ENCODE data around the gene USP5.

Gene USP5

DNA sequence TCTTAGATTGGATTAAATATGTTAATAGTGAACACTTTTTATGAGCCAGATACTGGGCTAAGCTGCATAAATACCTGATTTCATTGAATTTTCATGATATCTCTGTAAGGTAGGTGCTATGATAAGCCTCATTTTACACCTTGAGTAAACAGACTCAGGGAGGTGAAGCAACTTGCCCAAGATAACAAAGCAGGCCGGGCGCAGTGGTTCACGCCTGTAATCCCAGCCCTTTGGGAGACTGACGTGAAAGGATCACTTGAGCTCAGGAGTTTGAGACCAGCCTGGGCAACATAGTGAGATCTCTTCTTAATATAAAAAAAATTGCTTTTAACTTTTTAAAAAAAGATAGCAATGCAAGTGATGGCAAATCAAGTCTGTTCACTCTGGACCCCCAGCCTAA is 9.9 kb upstream of the USP5 start:
- peaks cover 50% of the 10 kb centered on the region for H3K36me3 ChIP-seq (ENCODE audit: control insufficient read depth, insufficient read depth, low read length)
- no peak overlapping the region for H3K27ac ChIP-seq (ENCODE audit: low read length)
- no peak for DNase-seq (ENCODE audit: low read depth, low spot score)
- no peak overlapping the region for H3K4me3 ChIP-seq (ENCODE audit: low read length)
- H3K27me3 ChIP-seq (ENCODE audit: control insufficient read depth, insufficient read depth, low read length), result no peaks in the 10 kb centered on the region
- no CpG with 5 or more reads among the region's 4 CpGs for WGBS (ENCODE audit: insufficient coverage, insufficient read length)
- H3K4me1 ChIP-seq (ENCODE audit: control insufficient read depth, insufficient read depth, low read length), result 0 out of 2 replicates have a peak, but pooled peaks cover 1% of the 10 kb centered on the region
- H3K9me3 ChIP-seq (ENCODE audit: control insufficient read depth, insufficient read depth, low read length), result no peaks in the 10 kb centered on the region

DNA sequence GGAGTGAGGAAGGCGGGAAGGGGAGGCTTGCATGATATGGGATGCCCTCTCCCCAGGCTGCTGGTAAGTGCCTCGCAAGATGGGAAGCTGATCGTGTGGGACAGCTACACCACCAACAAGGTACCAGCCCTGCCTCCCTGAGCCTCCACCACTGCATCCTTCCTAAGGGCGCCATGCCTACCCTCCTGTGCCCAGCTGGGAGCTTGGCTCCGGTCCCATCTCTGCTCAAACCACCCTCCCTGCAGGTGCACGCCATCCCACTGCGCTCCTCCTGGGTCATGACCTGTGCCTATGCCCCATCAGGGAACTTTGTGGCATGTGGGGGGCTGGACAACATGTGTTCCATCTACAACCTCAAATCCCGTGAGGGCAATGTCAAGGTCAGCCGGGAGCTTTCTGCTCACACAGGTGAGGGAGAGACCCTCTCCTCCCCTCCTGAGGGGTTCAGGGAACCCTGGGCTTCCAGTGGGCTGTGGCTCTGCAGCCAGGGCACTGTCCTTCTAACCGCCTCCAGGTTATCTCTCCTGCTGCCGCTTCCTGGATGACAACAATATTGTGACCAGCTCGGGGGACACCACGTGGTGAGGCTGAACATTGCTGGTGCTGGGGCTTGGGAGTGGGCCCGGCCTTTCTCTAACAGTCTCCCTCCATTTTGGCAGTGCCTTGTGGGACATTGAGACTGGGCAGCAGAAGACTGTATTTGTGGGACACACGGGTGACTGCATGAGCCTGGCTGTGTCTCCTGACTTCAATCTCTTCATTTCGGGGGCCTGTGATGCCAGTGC is 8.6 kb upstream of the USP5 start:
- Histone ChIP-seq H3K9me3 (ENCODE audit: control insufficient read depth, insufficient read depth, low read length) (no peaks in the 10 kb centered on the region), H3K4me3 (ENCODE audit: low read length) (no peak overlapping the region), H3K4me1 (ENCODE audit: control insufficient read depth, insufficient read depth, low read length) (0 out of 2 replicates have a peak, but pooled peaks cover 1% of the 10 kb centered on the region), H3K27me3 (ENCODE audit: control insufficient read depth, insufficient read depth, low read length) (no peaks in the 10 kb centered on the region), H3K36me3 (ENCODE audit: control insufficient read depth, insufficient read depth, low read length) (peaks cover 38% of the 10 kb centered on the region), H3K27ac (ENCODE audit: low read length) (no peak overlapping the region)
- DNase-seq (ENCODE audit: low read depth, low spot score), result no peak
- WGBS (ENCODE audit: insufficient coverage, insufficient read length), result no CpG with 5 or more reads among the region's 16 CpGs

DNA sequence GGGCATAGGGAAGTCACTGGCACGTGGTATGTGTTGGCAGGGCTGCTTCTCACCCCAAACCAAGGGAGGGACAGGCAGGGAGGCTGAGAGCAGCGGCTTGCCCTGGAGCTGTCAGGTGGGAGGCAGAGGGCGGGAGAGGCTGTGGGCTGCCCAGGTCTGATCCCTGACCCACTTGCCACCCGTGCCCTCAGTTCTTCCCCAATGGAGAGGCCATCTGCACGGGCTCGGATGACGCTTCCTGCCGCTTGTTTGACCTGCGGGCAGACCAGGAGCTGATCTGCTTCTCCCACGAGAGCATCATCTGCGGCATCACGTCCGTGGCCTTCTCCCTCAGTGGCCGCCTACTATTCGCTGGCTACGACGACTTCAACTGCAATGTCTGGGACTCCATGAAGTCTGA is 6.6 kb upstream of the USP5 start:
- Histone ChIP-seq H3K4me1 (ENCODE audit: control insufficient read depth, insufficient read depth, low read length) (0 out of 2 replicates have a peak, but pooled peaks cover 1% of the 10 kb centered on the region), H3K9me3 (ENCODE audit: control insufficient read depth, insufficient read depth, low read length) (no peaks in the 10 kb centered on the region), H3K27me3 (ENCODE audit: control insufficient read depth, insufficient read depth, low read length) (no peaks in the 10 kb centered on the region), H3K36me3 (ENCODE audit: control insufficient read depth, insufficient read depth, low read length) (peaks cover 34% of the 10 kb centered on the region), H3K4me3 (ENCODE audit: low read length) (no peak overlapping the region), H3K27ac (ENCODE audit: low read length) (no peak overlapping the region)
- no CpG with 5 or more reads among the region's 17 CpGs for WGBS (ENCODE audit: insufficient coverage, insufficient read length)
- no peak for DNase-seq (ENCODE audit: low read depth, low spot score)

DNA sequence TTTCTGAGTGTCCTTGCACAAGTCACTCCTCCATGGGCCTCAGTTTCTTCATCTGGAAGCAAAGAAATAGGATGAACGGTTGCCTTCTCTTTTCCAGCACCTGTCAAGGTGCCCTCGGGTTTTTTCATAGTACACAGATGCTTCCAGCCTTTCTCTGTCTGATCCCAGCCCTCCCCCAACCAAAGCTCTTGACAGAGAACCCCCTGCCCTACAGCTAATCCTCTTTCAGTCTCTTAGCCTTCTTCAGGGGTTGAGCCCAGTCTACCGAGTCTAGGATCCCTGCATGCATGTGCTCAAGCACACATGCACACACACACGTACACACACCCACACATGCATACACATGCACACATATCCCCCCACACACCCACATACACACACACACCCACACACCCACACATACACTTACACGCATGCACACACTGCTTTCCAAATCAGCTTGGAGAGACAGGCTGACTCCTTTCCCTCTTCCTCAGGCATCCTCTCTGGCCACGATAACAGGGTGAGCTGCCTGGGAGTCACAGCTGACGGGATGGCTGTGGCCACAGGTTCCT is 5.6 kb upstream of the USP5 start:
- H3K27me3 ChIP-seq (ENCODE audit: control insufficient read depth, insufficient read depth, low read length), result no peaks in the 10 kb centered on the region
- H3K27ac ChIP-seq (ENCODE audit: low read length), result no peak overlapping the region
- no peak for DNase-seq (ENCODE audit: low read depth, low spot score)
- H3K36me3 ChIP-seq (ENCODE audit: control insufficient read depth, insufficient read depth, low read length), result peaks cover 34% of the 10 kb centered on the region; the same call in 1 of the 2 replicates
- 0 out of 2 replicates have a peak, but pooled peaks cover 1% of the 10 kb centered on the region for H3K4me1 ChIP-seq (ENCODE audit: control insufficient read depth, insufficient read depth, low read length)
- no peaks in the 10 kb centered on the region for H3K9me3 ChIP-seq (ENCODE audit: control insufficient read depth, insufficient read depth, low read length)
- 100% methylated on average over 1 of the region's 7 CpGs for WGBS (ENCODE audit: insufficient coverage, insufficient read length)
- H3K4me3 ChIP-seq (ENCODE audit: low read length), result no peak overlapping the region

DNA sequence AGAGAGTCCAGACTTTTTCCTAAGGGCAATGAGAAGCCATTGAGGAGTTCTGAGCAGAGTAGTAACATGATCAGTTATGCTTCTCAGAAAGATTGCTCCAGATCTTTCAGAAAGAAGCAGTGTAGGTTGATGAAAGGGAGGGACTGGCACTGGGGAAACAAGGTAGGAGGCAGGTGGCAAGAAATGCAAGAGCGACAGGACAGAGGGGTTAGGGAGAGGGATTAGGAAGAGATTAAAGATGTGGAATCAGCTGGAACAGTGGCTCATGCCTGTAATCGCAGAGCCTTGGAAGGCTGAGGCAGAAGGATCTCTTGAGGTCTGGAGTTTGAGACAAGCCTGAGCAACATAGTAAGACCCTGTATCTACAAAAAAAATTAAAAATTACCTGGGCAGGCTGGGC is 4.3 kb upstream of the USP5 start:
- Histone ChIP-seq H3K4me3 (ENCODE audit: low read length) (no peak overlapping the region), H3K4me1 (ENCODE audit: control insufficient read depth, insufficient read depth, low read length) (0 out of 2 replicates have a peak, but pooled peaks cover 1% of the 10 kb centered on the region), H3K27ac (ENCODE audit: low read length) (no peak overlapping the region), H3K27me3 (ENCODE audit: control insufficient read depth, insufficient read depth, low read length) (no peaks in the 10 kb centered on the region), H3K36me3 (ENCODE audit: control insufficient read depth, insufficient read depth, low read length) (peaks cover 34% of the 10 kb centered on the region; the same call in 1 of the 2 replicates), H3K9me3 (ENCODE audit: control insufficient read depth, insufficient read depth, low read length) (no peaks in the 10 kb centered on the region)
- no CpG with 5 or more reads among the region's 2 CpGs for WGBS (ENCODE audit: insufficient coverage, insufficient read length)
- DNase-seq (ENCODE audit: low read depth, low spot score), result no peak

DNA sequence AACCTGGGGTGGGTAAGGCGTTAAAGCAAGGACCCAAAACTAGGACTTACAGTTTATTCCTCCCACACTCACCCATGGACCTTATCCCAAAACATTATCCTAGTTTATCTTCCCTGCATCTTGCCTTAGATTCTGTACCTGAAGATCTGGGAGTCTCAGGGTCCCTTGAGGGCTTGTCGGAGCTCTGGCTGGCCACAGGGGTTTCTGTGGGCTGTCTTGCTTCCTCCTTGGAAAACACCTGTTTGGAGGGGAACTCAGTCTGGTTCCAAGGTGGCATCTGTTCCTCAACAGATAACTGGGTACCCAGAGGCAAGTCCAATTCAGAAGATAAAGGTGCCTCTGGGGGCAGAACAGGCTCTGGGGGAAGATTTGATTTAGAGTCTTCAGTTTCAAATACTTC is 2.5 kb upstream of the USP5 start:
- no peaks in the 10 kb centered on the region for H3K9me3 ChIP-seq (ENCODE audit: control insufficient read depth, insufficient read depth, low read length)
- no peak overlapping the region for H3K27ac ChIP-seq (ENCODE audit: low read length)
- peaks cover 2% of the 10 kb centered on the region; the same call in 1 of the 2 replicates for H3K4me1 ChIP-seq (ENCODE audit: control insufficient read depth, insufficient read depth, low read length)
- H3K4me3 ChIP-seq (ENCODE audit: low read length), result no peak overlapping the region
- no peak for DNase-seq (ENCODE audit: low read depth, low spot score)
- H3K36me3 ChIP-seq (ENCODE audit: control insufficient read depth, insufficient read depth, low read length), result peaks cover 24% of the 10 kb centered on the region; the same call in 1 of the 2 replicates
- H3K27me3 ChIP-seq (ENCODE audit: control insufficient read depth, insufficient read depth, low read length), result no peaks in the 10 kb centered on the region
- no CpG with 5 or more reads among the region's 2 CpGs for WGBS (ENCODE audit: insufficient coverage, insufficient read length)

DNA sequence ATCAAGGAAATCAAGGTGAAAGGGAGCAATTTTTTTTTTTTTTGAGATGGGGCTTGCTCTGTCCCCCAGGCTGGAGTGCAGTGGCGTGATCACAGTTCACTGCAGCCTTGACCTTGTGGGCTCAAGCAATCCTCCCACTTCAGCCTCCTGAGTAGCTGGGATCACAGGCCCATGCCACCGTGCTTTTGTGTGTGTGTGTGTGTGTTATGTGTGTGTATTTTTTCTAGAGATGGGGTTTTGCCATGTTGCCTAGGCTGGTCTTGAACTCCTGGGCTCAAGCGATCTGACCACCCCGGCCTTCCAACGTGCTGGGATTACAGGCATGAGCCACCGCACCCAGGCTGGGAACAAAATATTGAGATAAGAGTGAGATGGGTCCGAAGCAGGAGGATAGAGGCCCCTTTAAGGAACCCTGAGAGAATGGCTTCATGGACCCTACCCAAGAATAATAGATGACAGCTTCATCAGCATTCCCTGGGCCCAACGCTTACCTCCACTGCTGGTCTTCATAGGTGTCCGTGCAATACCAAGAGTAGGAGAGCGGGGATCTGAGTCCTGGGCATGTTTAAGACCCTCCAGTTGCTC is 1.9 kb upstream of the USP5 start:
- H3K36me3 ChIP-seq (ENCODE audit: control insufficient read depth, insufficient read depth, low read length), result peaks cover 21% of the 10 kb centered on the region; the same call in 1 of the 2 replicates
- peak overlapping the region; percentile 83; the same call in 1 of the 2 replicates for H3K4me3 ChIP-seq (ENCODE audit: low read length)
- no peaks in the 10 kb centered on the region for H3K9me3 ChIP-seq (ENCODE audit: control insufficient read depth, insufficient read depth, low read length)
- no CpG with 5 or more reads among the region's 10 CpGs for WGBS (ENCODE audit: insufficient coverage, insufficient read length)
- H3K27me3 ChIP-seq (ENCODE audit: control insufficient read depth, insufficient read depth, low read length), result no peaks in the 10 kb centered on the region
- peaks cover 2% of the 10 kb centered on the region; the same call in 1 of the 2 replicates for H3K4me1 ChIP-seq (ENCODE audit: control insufficient read depth, insufficient read depth, low read length)
- no peak for DNase-seq (ENCODE audit: low read depth, low spot score)
- H3K27ac ChIP-seq (ENCODE audit: low read length), result no peak overlapping the region

DNA sequence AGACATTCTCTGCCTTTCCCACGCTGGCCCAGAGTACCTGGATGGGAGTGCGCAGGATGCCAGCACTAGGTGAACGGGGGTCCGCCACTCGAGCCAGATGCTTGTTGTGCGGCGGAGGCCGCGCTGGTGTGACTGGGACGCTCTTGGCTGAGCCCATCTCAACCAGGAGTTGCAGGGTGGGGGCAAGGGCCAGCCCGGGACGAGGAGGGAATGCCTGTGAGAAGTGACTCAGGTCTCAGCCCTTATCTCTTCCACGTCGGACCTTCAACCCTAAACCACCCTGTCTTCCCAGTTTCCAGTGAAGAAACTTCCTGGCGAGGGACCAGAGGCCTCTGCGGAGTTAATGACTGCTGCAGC is 1.2 kb upstream of the USP5 start:
- no peak for DNase-seq (ENCODE audit: low read depth, low spot score)
- Histone ChIP-seq H3K27me3 (ENCODE audit: control insufficient read depth, insufficient read depth, low read length) (no peaks in the 10 kb centered on the region), H3K27ac (ENCODE audit: low read length) (no peak overlapping the region), H3K36me3 (ENCODE audit: control insufficient read depth, insufficient read depth, low read length) (peaks cover 19% of the 10 kb centered on the region; the same call in 1 of the 2 replicates), H3K4me1 (ENCODE audit: control insufficient read depth, insufficient read depth, low read length) (peaks cover 2% of the 10 kb centered on the region; the same call in 1 of the 2 replicates), H3K9me3 (ENCODE audit: control insufficient read depth, insufficient read depth, low read length) (no peaks in the 10 kb centered on the region), H3K4me3 (ENCODE audit: low read length) (peak overlapping the region; percentile 83; the same call in 1 of the 2 replicates)
- WGBS (ENCODE audit: insufficient coverage, insufficient read length), result no CpG with 5 or more reads among the region's 16 CpGs

DNA sequence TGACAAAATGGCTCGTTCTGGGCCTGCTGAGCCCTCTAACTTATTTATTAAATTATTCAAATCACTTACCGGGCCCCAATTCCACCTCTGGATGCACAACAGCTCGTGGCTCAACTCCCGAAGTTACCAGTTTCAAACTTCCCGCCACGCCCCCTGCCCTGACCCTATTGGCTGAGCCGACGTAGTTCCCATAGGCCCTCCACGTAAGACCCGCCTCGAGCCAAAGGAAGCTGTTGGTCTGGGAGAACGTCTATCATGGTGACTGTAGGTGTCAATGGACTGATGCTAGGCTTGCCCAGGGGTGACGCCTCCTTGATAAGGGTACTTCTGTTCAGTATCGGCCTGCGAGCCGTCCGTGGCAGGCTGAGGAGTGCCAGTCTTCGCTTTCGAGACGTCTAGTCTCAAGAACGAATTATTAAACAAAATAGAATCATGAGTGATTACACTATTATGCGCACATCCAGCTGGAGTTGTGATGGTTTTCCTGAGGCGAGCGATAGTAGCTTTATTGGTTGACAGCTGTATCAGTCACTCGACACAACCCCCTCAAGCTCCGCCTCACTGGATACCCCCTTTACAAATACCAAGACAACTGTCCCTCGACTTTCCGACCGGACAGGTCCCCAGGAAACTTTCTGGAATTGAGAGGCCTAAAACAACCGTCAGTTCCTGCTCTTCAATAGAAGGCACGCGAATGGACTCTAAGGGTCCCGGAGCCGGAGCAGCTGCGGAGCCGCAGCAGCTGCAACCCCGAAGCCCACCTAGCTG is 613 bp upstream of the USP5 start, which contains the start of gene CDCA3:
Gene CDCA3, minus strand, starts transcription at position 134 of the 768 bp plus-strand sequence. CDS start 334 bp downstream, outside the sequence.
- Histone ChIP-seq H3K4me1 (ENCODE audit: control insufficient read depth, insufficient read depth, low read length) (peaks cover 2% of the 10 kb centered on the region; the same call in 1 of the 2 replicates), H3K27ac (ENCODE audit: low read length) (no peak within 1 kb of the TSS), H3K4me3 (ENCODE audit: low read length) (peak within 1 kb of the TSS; percentile 83), H3K9me3 (ENCODE audit: control insufficient read depth, insufficient read depth, low read length) (no peaks in the 10 kb centered on the region), H3K36me3 (ENCODE audit: control insufficient read depth, insufficient read depth, low read length) (peaks cover 22% of the 10 kb centered on the region; the same call in 1 of the 2 replicates), H3K27me3 (ENCODE audit: control insufficient read depth, insufficient read depth, low read length) (no peaks in the 10 kb centered on the region)
- no CpG with 5 or more reads among the region's 37 CpGs for whole genome bisulfite sequencing (ENCODE audit: insufficient coverage, insufficient read length)
- DNase-seq (ENCODE audit: low read depth, low spot score), result peak; percentile 97
